ENCODE results near the gene GABRR2.

GRCh38 chr6:89273816-89274215 is 41.3 kb downstream of the GABRR2 start:
- TF ChIP-seq CTCF (IDR thresholded peaks at IDR 0.05; ENCODE audit: poor library complexity) (no peak), EZH2phosphoT487 (IDR thresholded peaks at IDR 0.05; ENCODE audit: low read depth, severe bottlenecking, unreplicated experiment) (no peak), EZH2 (IDR thresholded peaks at IDR 0.05; ENCODE audit: borderline replicate concordance) (no peak)
